Smooth muscle cell (in vitro differentiated cells): ENCODE results near the gene SLC17A2. TPM values are rescaled to one million over a fixed set of nuclear protein-coding genes. Genes with fewer than 3 reads are reported as not detected.

Experiments used
- DNase-seq: peaks from one replicate; lab custom pipeline; 2025; ENCODE audit not compliant: unreplicated experiment; lab: John Stamatoyannopoulos, UW
- H2AFZ ChIP-seq: fragments of 200-600 bp; sonication (generic); 2 replicates; pipeline ENCODE4 v1.6.0; 2016; ENCODE audit warnings: antibody characterized with exemption, low read depth, mild to moderate bottlenecking
- H3F3A ChIP-seq: fragments of 200-600 bp; sonication (generic); 2 replicates; pipeline ENCODE4 v1.6.0; 2017; ENCODE audit warnings: antibody characterized with exemption, low read depth
- H3K27ac ChIP-seq: fragments of 200-600 bp; sonication (generic); 2 replicates; pipeline ENCODE4 v1.5.1; 2016; ENCODE audit warnings: low read depth, mild to moderate bottlenecking
- H3K27me3 ChIP-seq: fragments of 200-600 bp; sonication (generic); 2 replicates; pipeline ENCODE4 v1.6.1; 2016; ENCODE audit warnings: low read depth, mild to moderate bottlenecking
- H3K36me3 ChIP-seq: fragments of 200-600 bp; sonication (generic); 2 replicates; pipeline ENCODE4 v1.5.1; 2016; ENCODE audit warnings: low read depth
- H3K4me1 ChIP-seq: fragments of 200-600 bp; sonication (generic); 2 replicates; pipeline ENCODE4 v1.5.1; 2016; ENCODE audit warnings: low read depth
- H3K4me2 ChIP-seq: fragments of 200-600 bp; sonication (generic); 2 replicates; pipeline ENCODE4 v1.6.0; 2016; ENCODE audit warnings: mild to moderate bottlenecking
- H3K4me3 ChIP-seq: fragments of 200-600 bp; sonication (generic); 2 replicates; pipeline ENCODE4 v1.5.1; 2016; ENCODE audit warnings: mild to moderate bottlenecking
- H3K79me2 ChIP-seq: fragments of 200-600 bp; sonication (generic); 2 replicates; pipeline ENCODE4 v1.6.0; 2016; ENCODE audit warnings: low read depth, mild to moderate bottlenecking
- H3K9ac ChIP-seq: fragments of 200-600 bp; sonication (generic); 2 replicates; pipeline ENCODE4 v1.6.0; 2016; ENCODE audit warnings: low read depth
- H3K9me3 ChIP-seq: fragments of 200-600 bp; sonication (generic); replicated peaks from 2 replicates; pipeline ENCODE4 v1.5.1; 2016; ENCODE audit warnings: low read depth
- H4K20me1 ChIP-seq: fragments of 200-600 bp; sonication (generic); 2 replicates; pipeline ENCODE4 v1.6.0; 2016; ENCODE audit warnings: low read depth
- WGBS: methylation state at CpG from one replicate; pipeline ENCODE4 v1.1.7; 2016; ENCODE audit warnings: low lambda C conversion rate; 5-methylcytosine and 5-hydroxymethylcytosine counted together
- polyA plus RNA-seq: library from polyadenylated mRNA; unstranded; fragments of >200 nt; fragmentation: Nextera tagmentation; extraction: Ambion mirVana; gene quantifications from 2 replicates; pipeline ENCODE4 v1.2.1, GENCODE V29; 2016
- total RNA-seq: library from RNA; depleted of rRNA; stranded (reverse); fragments of >200 nt; gene quantifications from 2 replicates; pipeline ENCODE4 v1.2.3, GENCODE V29; 2014
- TF ChIP-seq, protein P1 (sequence below): fragments of 200-600 bp; sonication (generic); IDR thresholded peaks from 2 replicates; pipeline ENCODE4 v1.5.1; 2017; ENCODE audit warnings: borderline replicate concordance, mild to moderate bottlenecking, antibody characterized with exemption; ENCODE audit not compliant: insufficient read depth, poor library complexity, severe bottlenecking

Gene SLC17A2
- total and polyA plus RNA-seq, 2 experiments from 2014 or later = not detected

DNA sequence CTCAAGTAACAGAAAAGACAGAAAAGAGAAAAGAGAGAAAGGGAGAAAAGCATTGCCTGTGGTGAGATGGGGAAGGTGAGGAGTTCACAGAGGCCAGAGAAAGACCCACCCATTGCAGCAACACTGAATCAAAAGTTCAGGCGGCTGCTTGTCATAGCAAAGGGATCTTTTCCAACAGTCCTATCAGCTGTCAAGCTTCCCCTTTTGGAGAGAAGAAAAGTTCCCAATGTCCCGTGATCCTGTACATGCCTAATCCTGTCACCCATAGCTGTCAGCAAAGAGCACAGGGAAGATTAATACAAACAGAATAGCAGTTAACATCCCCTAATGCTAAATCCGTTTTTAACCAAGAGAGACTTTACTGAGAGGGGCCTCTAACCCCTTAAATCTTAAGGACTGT, 23.2 kb upstream of the SLC17A2 start:
- H2AFZ ChIP-seq = no peak overlapping the region
- DNase-seq = no peak
- H3K9me3 ChIP-seq = no peaks in the 10 kb centered on the region
- peaks cover 3% of the 10 kb centered on the region for H3K4me1 ChIP-seq
- no peaks in the 10 kb centered on the region for H4K20me1 ChIP-seq
- no peak overlapping the region for H3K4me2 ChIP-seq
- H3F3A ChIP-seq = no peaks in the 10 kb centered on the region
- H3K36me3 ChIP-seq = no peaks in the 10 kb centered on the region
- no peaks in the 10 kb centered on the region for H3K79me2 ChIP-seq
- H3K27ac ChIP-seq = no peak overlapping the region
- 86% methylated on average over 3 of the region's 3 CpGs for WGBS
- no peak overlapping the region for H3K4me3 ChIP-seq
- H3K9ac ChIP-seq = no peak overlapping the region
- TF ChIP-seq, protein P1, sequence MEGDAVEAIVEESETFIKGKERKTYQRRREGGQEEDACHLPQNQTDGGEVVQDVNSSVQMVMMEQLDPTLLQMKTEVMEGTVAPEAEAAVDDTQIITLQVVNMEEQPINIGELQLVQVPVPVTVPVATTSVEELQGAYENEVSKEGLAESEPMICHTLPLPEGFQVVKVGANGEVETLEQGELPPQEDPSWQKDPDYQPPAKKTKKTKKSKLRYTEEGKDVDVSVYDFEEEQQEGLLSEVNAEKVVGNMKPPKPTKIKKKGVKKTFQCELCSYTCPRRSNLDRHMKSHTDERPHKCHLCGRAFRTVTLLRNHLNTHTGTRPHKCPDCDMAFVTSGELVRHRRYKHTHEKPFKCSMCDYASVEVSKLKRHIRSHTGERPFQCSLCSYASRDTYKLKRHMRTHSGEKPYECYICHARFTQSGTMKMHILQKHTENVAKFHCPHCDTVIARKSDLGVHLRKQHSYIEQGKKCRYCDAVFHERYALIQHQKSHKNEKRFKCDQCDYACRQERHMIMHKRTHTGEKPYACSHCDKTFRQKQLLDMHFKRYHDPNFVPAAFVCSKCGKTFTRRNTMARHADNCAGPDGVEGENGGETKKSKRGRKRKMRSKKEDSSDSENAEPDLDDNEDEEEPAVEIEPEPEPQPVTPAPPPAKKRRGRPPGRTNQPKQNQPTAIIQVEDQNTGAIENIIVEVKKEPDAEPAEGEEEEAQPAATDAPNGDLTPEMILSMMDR = no peak
- no peaks in the 10 kb centered on the region for H3K27me3 ChIP-seq

DNA sequence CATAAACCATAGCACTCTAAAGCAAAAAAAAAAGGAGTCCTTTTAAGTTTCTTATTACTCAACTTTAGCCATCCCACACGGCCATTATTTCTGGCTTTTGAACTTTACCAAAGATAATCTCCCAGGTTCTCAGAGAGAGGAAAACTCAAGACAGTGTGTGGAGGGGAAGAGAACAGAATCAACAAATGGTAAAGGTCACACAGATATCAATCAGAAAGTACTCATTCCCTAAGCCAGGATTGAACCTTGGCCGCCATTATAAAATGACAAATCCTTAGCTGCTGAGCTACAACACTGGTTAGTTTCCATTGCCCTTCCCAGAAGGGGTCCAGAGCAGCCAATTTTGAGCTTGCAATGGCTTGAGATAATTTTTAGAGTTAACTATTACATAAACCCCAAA, 22.0 kb upstream of the SLC17A2 start:
- Histone ChIP-seq H4K20me1 (no peaks in the 10 kb centered on the region), H3K9me3 (no peaks in the 10 kb centered on the region), H3K4me1 (no peaks in the 10 kb centered on the region), H3F3A (no peaks in the 10 kb centered on the region), H3K4me2 (no peak overlapping the region), H3K27ac (no peak overlapping the region), H3K36me3 (no peaks in the 10 kb centered on the region), H3K27me3 (no peaks in the 10 kb centered on the region), H3K79me2 (no peaks in the 10 kb centered on the region), H3K9ac (no peak overlapping the region), H2AFZ (no peak overlapping the region), H3K4me3 (no peak overlapping the region)
- TF ChIP-seq, protein P1 = no peak
- WGBS = 95% methylated on average over 2 of the region's 2 CpGs
- DNase-seq = no peak

DNA sequence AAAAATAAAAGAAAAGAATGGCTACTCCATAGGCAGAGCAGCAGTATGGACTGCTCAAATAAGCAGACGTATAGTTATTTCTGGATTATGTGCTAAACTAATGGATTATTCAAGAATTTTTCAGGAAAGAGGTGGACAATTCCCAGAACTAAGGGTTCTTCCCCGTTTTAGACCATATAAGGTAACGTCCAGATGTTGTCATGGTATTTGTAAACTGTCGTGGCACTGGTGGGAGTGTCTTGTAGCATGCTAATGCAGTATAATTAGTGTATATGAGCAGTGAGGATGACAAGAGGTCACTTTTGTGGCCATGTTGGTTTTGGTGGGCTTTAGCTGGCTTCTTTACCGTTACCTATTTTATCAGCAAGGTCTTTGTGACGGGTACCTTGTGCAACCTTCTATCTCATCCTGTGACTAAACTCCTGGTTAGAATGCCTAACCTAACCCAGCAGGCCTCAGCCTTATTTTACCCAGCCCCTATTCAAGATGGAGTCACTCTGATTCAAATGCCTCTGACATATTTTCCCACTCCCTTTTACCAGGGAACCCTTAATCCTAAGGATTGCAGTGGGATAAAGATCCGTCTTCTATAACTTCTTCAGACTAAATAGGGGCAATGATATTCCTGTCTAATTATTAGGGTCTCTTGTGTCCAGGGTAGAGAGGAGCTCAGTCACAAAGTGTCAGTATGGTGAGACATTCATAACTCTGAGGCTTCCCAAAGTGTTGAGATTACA, 21.0 kb upstream of the SLC17A2 start:
- Histone ChIP-seq H3K9me3 (no peaks in the 10 kb centered on the region), H3K9ac (no peak overlapping the region), H3K27me3 (no peaks in the 10 kb centered on the region), H3K36me3 (no peaks in the 10 kb centered on the region), H3K79me2 (no peaks in the 10 kb centered on the region), H3K4me2 (no peak overlapping the region), H3K27ac (no peak overlapping the region), H2AFZ (no peak overlapping the region), H4K20me1 (no peaks in the 10 kb centered on the region), H3K4me1 (no peaks in the 10 kb centered on the region), H3F3A (no peaks in the 10 kb centered on the region), H3K4me3 (no peak overlapping the region)
- no peak for DNase-seq
- TF ChIP-seq, protein P1 = no peak
- 86% methylated on average over 7 of the region's 7 CpGs for WGBS

DNA sequence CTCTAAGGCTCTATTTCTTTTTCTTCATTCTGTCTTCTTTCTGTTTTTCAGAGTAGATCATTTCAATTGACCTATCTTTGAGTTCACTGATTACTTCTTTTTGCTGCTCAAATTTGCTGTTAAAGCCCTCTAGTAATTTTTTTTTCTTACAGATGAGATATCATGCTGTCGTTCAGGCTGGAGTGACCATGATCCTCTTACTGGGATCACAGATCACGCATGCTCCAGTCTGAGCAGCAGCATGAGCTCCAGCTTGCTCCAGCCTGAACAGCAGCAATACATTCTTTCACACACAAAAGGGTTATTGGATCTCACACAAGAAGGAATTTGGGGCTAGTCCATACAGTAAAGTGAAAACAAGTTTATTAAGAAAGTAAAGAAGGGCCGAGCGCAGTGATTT, 19.8 kb upstream of the SLC17A2 start:
- Histone ChIP-seq H2AFZ (no peak overlapping the region), H3K4me3 (no peak overlapping the region), H3F3A (no peaks in the 10 kb centered on the region), H3K79me2 (no peaks in the 10 kb centered on the region), H3K9ac (no peak overlapping the region), H3K9me3 (no peaks in the 10 kb centered on the region), H3K27me3 (no peaks in the 10 kb centered on the region), H3K27ac (no peak overlapping the region), H3K36me3 (no peaks in the 10 kb centered on the region), H3K4me2 (no peak overlapping the region), H3K4me1 (no peaks in the 10 kb centered on the region), H4K20me1 (no peaks in the 10 kb centered on the region)
- TF ChIP-seq, protein P1 = no peak
- DNase-seq = no peak
- 86% methylated on average over 4 of the region's 4 CpGs for WGBS
